ENCODE measurements around the gene STARD3NL. TPM values are rescaled to one million over a fixed set of nuclear protein-coding genes. Genes with fewer than 3 reads are reported as not detected.

STARD3NL gene
- polyA plus RNA-seq, 6 donors from 2014 or later = 48.1 to 80.2 (median 55.0) TPM

DNA sequence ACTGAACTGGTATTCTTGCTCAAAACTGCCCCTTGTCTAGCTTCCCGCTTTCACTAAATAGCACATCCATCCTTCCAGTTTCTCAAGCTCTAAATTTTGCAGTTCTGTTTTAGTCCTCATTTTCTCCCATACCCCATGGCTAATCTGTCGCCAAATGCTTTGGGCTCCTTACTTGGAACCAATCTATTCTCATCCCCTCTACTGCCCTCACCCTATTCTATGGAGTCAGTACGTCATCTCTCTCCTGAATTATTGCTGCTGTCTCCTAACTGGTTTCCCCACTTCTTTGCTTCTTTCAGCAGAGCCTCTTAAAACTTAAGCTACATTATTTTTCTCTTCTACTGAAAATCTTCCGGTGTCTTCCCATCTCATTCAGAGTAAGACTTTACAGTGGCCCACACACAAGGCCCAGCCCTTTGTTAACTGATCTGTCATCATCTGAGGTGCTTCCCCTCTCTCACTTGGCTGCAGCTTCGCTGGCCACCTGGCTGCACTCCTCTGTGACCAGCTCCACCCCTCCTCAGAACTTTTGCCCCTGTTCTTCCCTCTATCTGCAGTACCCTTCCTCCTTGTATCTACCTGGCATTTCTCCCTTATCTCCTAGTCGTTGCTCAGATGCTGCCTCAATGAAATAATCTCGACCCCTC is 9.9 kb downstream of the STARD3NL start:
- DNase-seq (peak; percentile 26), ATAC-seq (ENCODE audit: low read depth in 2 of 2) (peak; percentile 85 to 89)
- H3K27ac Mint-ChIP-seq = peak overlapping the region; percentile 39 to 97 (median 59)
- no peaks in the 10 kb centered on the region for H3K27me3 Mint-ChIP-seq
- peak overlapping the region in 7 of 8 donors; percentile 7 to 81 (median 36) for H3K4me3 Mint-ChIP-seq
- H3K36me3 Mint-ChIP-seq = peaks cover 0 to 5% of the 10 kb centered on the region in 2 donors
- H3K9me3 Mint-ChIP-seq = peaks cover 0 to 6% (median 0%) of the 10 kb centered on the region in 7 donors
- H3K4me1 Mint-ChIP-seq = peaks cover 54 to 69% (median 69%) of the 10 kb centered on the region in 3 donors

DNA sequence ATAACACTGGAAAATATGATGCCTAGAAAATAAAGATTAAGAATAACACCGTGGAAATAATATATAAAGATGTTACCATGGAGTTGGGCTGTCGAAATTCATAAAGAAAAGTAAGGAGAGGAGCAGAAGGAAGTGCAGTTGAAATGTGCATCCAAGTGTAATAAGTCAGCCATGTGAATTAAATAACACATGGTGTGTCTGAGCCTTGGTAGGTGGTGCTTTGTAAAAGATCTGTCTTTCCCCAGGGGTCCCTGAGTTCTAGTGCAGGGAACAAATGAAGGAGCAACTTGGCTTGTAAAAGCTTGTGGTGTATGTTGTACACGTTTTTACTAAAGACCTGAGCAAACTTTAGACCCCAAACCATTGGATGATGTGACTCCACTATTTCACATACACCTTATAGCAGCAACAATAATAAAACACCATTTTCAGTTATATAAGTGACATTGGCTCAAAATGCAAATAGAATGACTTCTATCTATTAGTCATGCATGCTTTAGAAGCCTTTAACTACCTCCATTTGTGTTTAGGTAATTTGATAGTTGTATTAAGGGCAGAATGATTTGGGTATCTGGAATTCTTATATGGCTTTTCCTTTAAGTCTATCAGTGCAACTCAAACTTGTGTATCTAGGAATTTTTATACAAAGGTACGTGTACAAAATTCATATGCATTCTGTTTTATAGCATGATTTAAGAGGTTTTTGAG is 11.3 kb downstream of the STARD3NL start:
- Mint-ChIP-seq H3K4me3 (peak overlapping the region in 3 of 8 donors; percentile 12 to 36 (median 24)), H3K9me3 (peaks cover 0 to 8% (median 0%) of the 10 kb centered on the region in 7 donors), H3K4me1 (peaks cover 54 to 68% (median 63%) of the 10 kb centered on the region in 3 donors), H3K27ac (peak overlapping the region in 2 of 6 donors; percentile 23 to 30), H3K36me3 (no peaks in the 10 kb centered on the region), H3K27me3 (no peaks in the 10 kb centered on the region)
- ATAC-seq (ENCODE audit: low read depth in 2 of 2) = peak in 1 of 2 donors; percentile 20
- no peak for DNase-seq

DNA sequence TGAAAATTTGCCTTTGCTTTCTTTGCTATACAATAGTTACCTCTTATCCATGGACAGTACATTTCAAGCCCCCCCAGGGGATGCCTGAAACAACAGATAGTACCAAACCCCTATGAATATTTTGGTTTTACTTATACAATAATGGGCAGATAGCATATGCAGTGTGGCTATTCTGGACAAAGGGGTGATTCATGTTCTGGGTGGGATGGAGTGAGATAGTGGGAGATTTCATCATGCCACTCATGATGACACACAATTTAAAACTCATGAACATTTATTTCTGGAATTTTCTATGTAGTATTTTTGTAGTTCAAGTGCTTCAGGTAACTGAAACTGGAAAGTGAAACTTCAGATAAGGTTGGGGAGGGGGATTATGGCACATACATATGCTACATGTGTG is 12.0 kb downstream of the STARD3NL start:
- DNase-seq = no peak
- Mint-ChIP-seq H3K4me1 (peaks cover 51 to 65% (median 60%) of the 10 kb centered on the region in 3 donors), H3K4me3 (no peak overlapping the region), H3K36me3 (no peaks in the 10 kb centered on the region), H3K9me3 (peaks cover 0 to 8% (median 0%) of the 10 kb centered on the region in 7 donors), H3K27ac (no peak overlapping the region), H3K27me3 (no peaks in the 10 kb centered on the region)
- no peak for ATAC-seq (ENCODE audit: low read depth in 2 of 2)

DNA sequence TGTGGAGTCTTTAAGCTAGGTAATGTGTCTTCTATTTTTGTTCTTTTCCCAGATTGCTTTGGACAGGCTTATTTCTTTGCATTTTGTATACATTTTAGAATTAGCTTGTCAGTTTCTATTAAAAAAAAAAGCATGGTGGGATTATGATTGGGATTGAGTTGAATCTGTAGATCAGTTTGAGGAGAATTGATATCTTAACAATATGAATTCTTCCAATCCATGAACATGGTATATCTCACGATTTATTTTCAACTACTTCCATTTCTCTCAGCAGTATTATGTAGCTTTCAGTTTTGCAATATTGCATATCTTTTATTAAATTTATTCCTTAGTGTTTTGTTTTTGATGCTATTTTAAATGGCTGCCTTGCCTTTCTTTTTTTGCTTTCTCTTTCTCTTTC is 13.7 kb downstream of the STARD3NL start:
- H3K27me3 Mint-ChIP-seq = no peaks in the 10 kb centered on the region
- peaks cover 0 to 8% (median 0%) of the 10 kb centered on the region in 7 donors for H3K9me3 Mint-ChIP-seq
- H3K27ac Mint-ChIP-seq = peak overlapping the region in 3 of 6 donors; percentile 13 to 25 (median 21)
- peaks cover 40 to 51% (median 48%) of the 10 kb centered on the region in 3 donors for H3K4me1 Mint-ChIP-seq
- no peak for ATAC-seq (ENCODE audit: low read depth in 2 of 2)
- DNase-seq = no peak
- H3K4me3 Mint-ChIP-seq = no peak overlapping the region
- H3K36me3 Mint-ChIP-seq = no peaks in the 10 kb centered on the region

DNA sequence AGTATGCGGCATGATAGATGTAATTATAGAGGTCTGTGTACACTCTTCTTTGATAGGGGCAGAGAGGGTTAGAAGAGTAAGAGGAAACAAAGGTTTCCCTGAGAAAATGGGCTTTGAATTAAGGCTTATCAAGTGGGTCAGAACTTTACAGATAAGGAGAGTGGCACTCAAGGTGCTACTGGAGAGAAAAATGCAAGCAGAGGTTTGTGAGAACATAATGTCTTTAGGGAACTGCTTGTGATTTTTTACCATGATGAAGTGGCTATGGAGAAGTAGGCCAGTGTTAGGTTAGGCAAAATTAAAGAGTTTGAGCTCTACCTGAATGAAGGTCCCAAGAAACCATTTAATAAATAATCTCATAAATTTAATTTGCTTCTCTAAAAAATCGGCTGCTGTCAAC is 14.3 kb downstream of the STARD3NL start:
- Mint-ChIP-seq H3K27ac (peak overlapping the region in 2 of 6 donors; percentile 21 to 25), H3K9me3 (peaks cover 0 to 8% (median 0%) of the 10 kb centered on the region in 7 donors), H3K27me3 (no peaks in the 10 kb centered on the region), H3K36me3 (no peaks in the 10 kb centered on the region), H3K4me3 (peak overlapping the region in 1 of 8 donors; percentile 16), H3K4me1 (peaks cover 41 to 51% (median 43%) of the 10 kb centered on the region in 3 donors)
- DNase-seq = no peak
- ATAC-seq (ENCODE audit: low read depth in 2 of 2) = no peak

DNA sequence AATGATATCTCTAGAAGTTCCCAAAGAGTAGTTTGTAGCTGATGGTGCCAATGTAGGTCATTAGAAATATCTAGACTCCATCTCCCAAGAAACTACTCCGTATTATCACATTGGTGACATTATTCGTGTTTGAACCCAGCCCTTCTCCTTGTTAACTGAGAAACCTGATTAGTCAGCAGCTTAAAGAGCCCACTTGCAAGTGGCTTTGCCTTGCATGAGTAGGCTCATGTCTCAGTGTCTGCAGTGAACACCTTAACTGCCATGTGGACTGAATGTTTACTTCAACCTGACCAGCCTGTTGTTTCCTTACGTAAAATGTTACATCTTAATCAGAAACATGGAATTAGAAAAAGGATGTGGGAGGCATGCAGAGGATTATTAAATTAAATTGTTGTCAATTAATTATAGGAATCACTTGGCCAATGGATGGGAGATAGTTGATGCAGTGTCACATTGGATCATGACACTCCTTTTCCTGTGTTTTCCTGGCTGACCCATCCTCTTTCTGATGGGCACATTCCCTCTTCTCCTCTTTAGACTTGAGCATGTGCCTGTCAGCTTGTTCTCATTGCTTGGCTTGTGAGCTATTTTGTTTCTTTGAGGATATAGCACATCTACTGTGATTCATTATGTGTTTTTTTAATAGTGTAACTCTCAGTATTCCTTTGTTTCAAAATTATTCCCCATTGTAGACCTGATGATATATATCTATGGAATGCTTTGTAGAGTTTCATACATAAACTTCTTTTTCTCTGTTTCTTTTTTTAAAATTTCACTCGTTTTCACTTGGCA is 18.0 kb downstream of the STARD3NL start:
- H3K27me3 Mint-ChIP-seq = no peaks in the 10 kb centered on the region
- ATAC-seq (ENCODE audit: low read depth in 2 of 2) (no peak), DNase-seq (no peak)
- peaks cover 25 to 37% (median 28%) of the 10 kb centered on the region in 3 donors for H3K4me1 Mint-ChIP-seq
- H3K9me3 Mint-ChIP-seq = peaks cover 0 to 8% (median 0%) of the 10 kb centered on the region in 7 donors
- no peaks in the 10 kb centered on the region for H3K36me3 Mint-ChIP-seq
- no peak overlapping the region for H3K4me3 Mint-ChIP-seq
- peak overlapping the region in 3 of 6 donors; percentile 26 to 80 (median 44) for H3K27ac Mint-ChIP-seq

DNA sequence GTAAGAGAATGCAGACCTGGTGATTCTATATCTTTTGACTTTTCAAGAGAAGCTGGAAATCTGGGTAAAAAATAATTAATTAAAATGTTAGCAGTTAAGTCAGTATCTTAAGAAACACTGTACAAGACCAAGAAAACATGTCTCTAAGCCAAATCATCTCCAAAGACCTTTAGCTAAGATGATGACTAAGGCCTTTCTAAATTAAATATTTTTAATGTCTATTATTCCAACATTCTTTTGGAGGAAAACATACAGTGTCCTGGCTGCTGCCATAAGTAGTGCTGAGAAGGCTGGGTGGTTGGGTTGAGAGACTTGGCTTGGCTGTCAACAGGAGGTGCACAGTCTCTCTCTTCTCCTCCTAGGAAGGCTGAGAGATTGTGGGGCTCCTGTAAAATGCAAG is 20.3 kb downstream of the STARD3NL start:
- DNase-seq (no peak), ATAC-seq (ENCODE audit: low read depth in 2 of 2) (no peak)
- Mint-ChIP-seq H3K4me1 (peaks cover 13 to 24% (median 22%) of the 10 kb centered on the region in 3 donors), H3K27me3 (no peaks in the 10 kb centered on the region), H3K27ac (peak overlapping the region in 1 of 6 donors; percentile 57), H3K36me3 (no peaks in the 10 kb centered on the region), H3K9me3 (peaks cover 0 to 2% (median 0%) of the 10 kb centered on the region in 7 donors), H3K4me3 (no peak overlapping the region)

DNA sequence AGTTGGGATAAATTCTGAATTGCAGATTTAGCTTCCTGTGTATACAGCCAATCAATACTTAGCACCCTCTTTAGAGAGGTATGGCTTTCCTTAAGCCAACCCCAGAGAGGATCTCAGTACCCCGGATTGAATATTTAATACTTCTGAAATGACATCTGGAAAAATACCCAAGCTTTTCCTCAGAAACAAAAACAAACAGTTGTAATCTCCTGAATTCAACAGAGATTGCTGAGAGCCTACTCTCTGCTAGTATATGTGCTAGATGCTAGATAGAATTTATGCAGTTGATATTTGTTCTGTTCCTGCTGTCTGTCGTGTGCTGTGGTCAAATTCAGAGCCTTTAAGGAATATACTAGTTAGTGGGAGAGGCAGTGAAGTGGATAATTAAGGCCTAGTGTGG is 21.1 kb downstream of the STARD3NL start:
- H3K4me3 Mint-ChIP-seq = no peak overlapping the region
- H3K36me3 Mint-ChIP-seq = no peaks in the 10 kb centered on the region
- no peaks in the 10 kb centered on the region for H3K27me3 Mint-ChIP-seq
- ATAC-seq (ENCODE audit: low read depth in 2 of 2) (no peak), DNase-seq (no peak)
- H3K27ac Mint-ChIP-seq = peak overlapping the region in 1 of 6 donors; percentile 34
- H3K9me3 Mint-ChIP-seq = no peaks in the 10 kb centered on the region
- peaks cover 12 to 29% (median 19%) of the 10 kb centered on the region in 3 donors for H3K4me1 Mint-ChIP-seq

DNA sequence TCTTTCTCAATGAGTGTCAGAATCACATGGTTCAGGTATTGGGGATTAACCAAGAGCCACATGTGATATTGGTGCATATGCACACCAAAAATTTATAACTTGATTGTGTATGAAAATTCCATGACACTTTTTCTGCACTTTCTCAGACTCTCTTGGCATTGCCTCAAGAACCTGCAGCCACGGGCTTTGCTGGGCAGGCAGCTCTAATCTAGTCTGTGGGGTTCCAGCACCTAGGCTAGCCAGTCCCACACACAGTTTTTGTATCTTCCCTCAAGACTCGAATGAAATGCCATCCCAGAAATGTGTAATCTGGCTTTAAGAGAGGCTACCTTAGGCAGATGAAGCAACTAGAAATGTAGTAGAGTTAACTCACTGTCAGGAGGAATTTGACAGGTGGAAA is 21.7 kb downstream of the STARD3NL start:
- DNase-seq (no peak), ATAC-seq (ENCODE audit: low read depth in 2 of 2) (no peak)
- no peaks in the 10 kb centered on the region for H3K36me3 Mint-ChIP-seq
- no peaks in the 10 kb centered on the region for H3K9me3 Mint-ChIP-seq
- H3K27me3 Mint-ChIP-seq = no peaks in the 10 kb centered on the region
- peak overlapping the region in 1 of 6 donors; percentile 17 for H3K27ac Mint-ChIP-seq
- peaks cover 12 to 29% (median 19%) of the 10 kb centered on the region in 3 donors for H3K4me1 Mint-ChIP-seq
- H3K4me3 Mint-ChIP-seq = no peak overlapping the region

DNA sequence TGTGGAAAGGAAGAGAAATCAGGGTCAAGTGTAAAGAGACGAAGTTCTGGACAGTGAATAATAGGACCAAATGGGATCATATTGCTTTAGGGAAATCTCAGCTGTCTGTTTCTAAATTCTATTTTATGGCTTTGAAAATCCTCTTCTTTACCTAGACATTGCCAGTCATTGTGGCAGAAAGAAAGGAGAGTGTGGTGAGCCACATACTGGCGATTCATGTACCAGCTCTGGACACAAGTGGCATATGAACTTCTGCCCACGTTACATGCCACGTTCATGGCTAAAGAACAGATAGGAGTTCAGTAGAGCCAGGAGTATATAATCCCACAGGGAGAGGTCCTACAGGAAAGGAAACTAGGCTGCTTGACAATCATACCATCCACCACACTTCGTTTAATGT is 28.0 kb downstream of the STARD3NL start:
- DNase-seq = no peak
- Mint-ChIP-seq H3K27me3 (no peaks in the 10 kb centered on the region), H3K27ac (no peak overlapping the region), H3K36me3 (peaks cover 8 to 12% of the 10 kb centered on the region in 2 donors), H3K4me3 (no peak overlapping the region), H3K9me3 (no peaks in the 10 kb centered on the region), H3K4me1 (peaks cover 0 to 5% (median 4%) of the 10 kb centered on the region in 3 donors)
- ATAC-seq (ENCODE audit: low read depth in 2 of 2) = no peak

DNA sequence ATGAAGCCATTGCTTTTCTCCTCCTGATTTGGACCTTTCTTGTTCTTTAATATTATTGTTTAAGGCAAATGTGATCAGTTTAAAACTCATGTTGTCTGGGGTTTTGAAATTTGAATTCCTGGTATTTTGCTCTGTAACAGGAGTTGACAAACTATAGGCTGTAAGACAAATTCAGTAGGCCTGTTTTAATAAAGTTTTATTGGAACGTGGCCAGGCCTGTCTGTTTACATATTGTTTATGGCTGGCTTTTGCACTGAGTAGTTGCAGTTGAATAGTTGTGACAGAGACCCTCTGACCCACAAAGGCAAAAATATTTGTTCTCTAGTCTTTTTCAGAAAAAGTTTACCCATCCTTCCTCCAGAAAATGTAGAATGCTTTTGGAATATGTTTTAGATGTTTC is 29.8 kb downstream of the STARD3NL start:
- no peaks in the 10 kb centered on the region for H3K27me3 Mint-ChIP-seq
- H3K36me3 Mint-ChIP-seq = peaks cover 15 to 22% of the 10 kb centered on the region in 2 donors

DNA sequence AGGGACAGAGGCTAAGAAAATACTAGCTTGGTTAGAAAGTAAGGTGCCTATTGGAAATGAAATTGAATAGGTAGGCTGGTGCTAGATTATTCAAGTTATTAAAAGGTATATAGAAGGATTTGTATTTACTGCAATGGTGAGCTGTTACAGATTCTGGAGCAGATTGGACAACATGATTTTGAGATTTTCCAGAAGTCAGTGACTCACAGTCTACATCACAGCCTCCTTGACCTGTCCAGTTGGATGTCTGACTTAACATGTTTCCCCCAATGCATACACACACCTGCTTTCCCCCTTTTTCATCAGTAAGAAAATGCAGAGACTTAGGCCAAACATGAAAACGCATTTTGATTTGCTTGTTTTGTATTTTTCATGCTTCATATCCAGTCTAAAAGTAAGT is 33.4 kb downstream of the STARD3NL start:
- peaks cover 11 to 15% (median 14%) of the 10 kb centered on the region in 3 donors for H3K4me1 Mint-ChIP-seq
- H3K27me3 Mint-ChIP-seq = no peaks in the 10 kb centered on the region
- DNase-seq = no peak
- no peaks in the 10 kb centered on the region for H3K9me3 Mint-ChIP-seq
- peak overlapping the region in 3 of 6 donors; percentile 3 to 21 (median 8) for H3K27ac Mint-ChIP-seq
- no peak overlapping the region for H3K4me3 Mint-ChIP-seq
- peaks cover 15 to 22% of the 10 kb centered on the region in 2 donors for H3K36me3 Mint-ChIP-seq
- ATAC-seq (ENCODE audit: low read depth in 2 of 2) = no peak

More for the DNA sequence above, 29.8 kb downstream of the STARD3NL start:
- ATAC-seq (ENCODE audit: low read depth in 2 of 2) (no peak), DNase-seq (no peak)
- Mint-ChIP-seq H3K27ac (no peak overlapping the region), H3K4me3 (no peak overlapping the region), H3K9me3 (no peaks in the 10 kb centered on the region), H3K4me1 (peaks cover 2 to 12% (median 11%) of the 10 kb centered on the region in 3 donors)

DNA sequence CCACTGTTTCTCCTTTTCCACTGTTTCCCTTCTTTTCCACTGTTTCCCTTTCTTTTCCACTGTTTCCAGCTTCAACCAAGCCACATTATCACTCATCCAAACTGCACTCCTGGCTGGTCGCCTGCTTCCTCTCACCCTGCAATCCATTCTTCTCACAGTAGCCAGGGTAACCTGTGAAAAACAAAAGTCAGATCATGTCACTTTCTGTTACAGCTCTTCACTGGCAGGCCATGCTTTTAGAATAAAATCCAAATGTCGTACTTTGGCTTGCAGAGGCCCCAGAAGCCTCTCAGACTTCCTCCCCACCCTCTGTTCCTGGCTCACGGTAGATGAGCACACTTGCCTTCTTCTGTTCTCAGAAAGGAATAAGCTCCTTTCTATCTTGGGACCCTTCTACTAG is 33.9 kb downstream of the STARD3NL start:
- peaks cover 15 to 22% of the 10 kb centered on the region in 2 donors for H3K36me3 Mint-ChIP-seq
- H3K27me3 Mint-ChIP-seq = no peaks in the 10 kb centered on the region
- DNase-seq (no peak), ATAC-seq (ENCODE audit: low read depth in 2 of 2) (no peak)
- no peak overlapping the region for H3K4me3 Mint-ChIP-seq
- H3K4me1 Mint-ChIP-seq = peaks cover 11 to 15% (median 14%) of the 10 kb centered on the region in 3 donors
- H3K9me3 Mint-ChIP-seq = no peaks in the 10 kb centered on the region
- peak overlapping the region in 4 of 6 donors; percentile 8 to 37 (median 20) for H3K27ac Mint-ChIP-seq
